Prostate gland (tissue), 2 donors: ENCODE results near the gene GABARAP.

Experiments used
- POLR2A ChIP-seq: fragments of 450-650 bp; IDR thresholded peaks from one replicate; pipeline ENCODE4 v1.6.1; 2016; ENCODE audit warnings: antibody characterized with exemption, mild to moderate bottlenecking
- TF ChIP-seq, protein P1 (sequence below), 4 experiments: fragments of 200-600 bp in 2 of 4; fragments of 450-650 bp in 2 of 4; sonication (generic) in 2 of 4; IDR thresholded peaks; 1 replicate in 3 of 4; 2 replicates in 1 of 4; pipeline ENCODE4 v1.5.1; 2016 to 2019; ENCODE audit warnings: antibody characterized with exemption in 4 of 4, mild to moderate bottlenecking in 2 of 4, moderate library complexity in 2 of 4

DNA sequence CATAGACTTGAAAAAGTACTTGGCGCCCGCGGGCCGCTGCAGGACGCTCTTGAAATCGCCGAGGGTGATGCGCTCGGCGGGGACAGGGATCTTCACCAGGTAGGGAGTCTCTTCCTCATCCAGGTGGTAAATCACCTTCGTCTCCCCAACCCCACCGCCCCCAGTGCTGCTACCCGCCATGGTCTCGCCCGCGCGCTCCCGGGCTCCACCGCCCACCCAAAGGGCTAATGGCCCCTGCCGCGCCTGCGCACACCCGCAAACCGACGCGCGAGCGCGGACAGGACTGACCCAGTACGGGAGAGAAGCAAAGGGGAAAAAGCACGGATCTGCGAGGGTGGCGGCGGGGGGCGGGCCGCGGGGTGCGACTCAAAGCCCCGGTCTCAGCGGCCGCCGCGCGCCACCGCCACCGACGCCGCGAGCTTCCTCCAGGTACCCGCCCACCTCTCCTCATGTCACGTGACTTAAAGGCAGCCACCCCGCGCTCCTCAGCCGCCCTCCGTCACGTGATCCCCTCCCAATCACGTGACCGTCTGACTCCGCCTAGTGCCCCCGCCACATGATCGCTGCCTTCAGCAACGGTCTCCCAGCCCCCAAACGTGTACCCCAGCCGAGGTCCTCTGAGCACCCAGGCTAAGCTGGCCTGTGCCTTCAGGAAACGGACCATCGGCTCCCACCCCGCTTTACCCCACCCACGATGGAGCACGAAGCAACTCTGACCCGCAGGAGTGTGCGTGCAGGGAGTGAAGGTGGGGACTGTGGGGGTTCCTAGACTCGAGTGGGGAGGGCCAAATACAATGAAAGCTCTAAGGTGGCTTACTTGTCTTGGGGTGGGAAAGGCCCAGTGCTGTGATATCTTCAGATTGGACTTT, 7.9 kb downstream of the GABARAP start, which contains the start of gene DVL2:
- TF ChIP-seq, protein P1, sequence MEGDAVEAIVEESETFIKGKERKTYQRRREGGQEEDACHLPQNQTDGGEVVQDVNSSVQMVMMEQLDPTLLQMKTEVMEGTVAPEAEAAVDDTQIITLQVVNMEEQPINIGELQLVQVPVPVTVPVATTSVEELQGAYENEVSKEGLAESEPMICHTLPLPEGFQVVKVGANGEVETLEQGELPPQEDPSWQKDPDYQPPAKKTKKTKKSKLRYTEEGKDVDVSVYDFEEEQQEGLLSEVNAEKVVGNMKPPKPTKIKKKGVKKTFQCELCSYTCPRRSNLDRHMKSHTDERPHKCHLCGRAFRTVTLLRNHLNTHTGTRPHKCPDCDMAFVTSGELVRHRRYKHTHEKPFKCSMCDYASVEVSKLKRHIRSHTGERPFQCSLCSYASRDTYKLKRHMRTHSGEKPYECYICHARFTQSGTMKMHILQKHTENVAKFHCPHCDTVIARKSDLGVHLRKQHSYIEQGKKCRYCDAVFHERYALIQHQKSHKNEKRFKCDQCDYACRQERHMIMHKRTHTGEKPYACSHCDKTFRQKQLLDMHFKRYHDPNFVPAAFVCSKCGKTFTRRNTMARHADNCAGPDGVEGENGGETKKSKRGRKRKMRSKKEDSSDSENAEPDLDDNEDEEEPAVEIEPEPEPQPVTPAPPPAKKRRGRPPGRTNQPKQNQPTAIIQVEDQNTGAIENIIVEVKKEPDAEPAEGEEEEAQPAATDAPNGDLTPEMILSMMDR (IDR thresholded peaks at IDR 0.05): peak in 1 of 4 experiments; percentile 39
- peak; percentile 96 for TF ChIP-seq POLR2A
